Measurements from ENCODE around the gene GRAP2. TPM values are rescaled to one million over a fixed set of nuclear protein-coding genes. Genes with fewer than 3 reads are reported as not detected.

The GRAP2 gene
- total RNA-seq, 1 donor from 2014 or later = 0.24 TPM

GRCh38 chr22:39904862-39905261 lies 4.0 kb downstream of the GRAP2 start:
- TF ChIP-seq CTCF (conservative IDR thresholded peaks at IDR 0.05) = no peak
- H3K27ac Mint-ChIP-seq = no peak overlapping the region
- no peaks in the 10 kb centered on the region for H3K4me1 Mint-ChIP-seq (ENCODE audit: unreplicated experiment)
- H3K27me3 Mint-ChIP-seq = peaks cover 33% of the 10 kb centered on the region
- H3K9me3 Mint-ChIP-seq = no peaks in the 10 kb centered on the region
- H3K4me3 Mint-ChIP-seq = no peak overlapping the region
- H3K36me3 Mint-ChIP-seq = no peaks in the 10 kb centered on the region
- no peak for DNase-seq (ENCODE audit: extremely low spot score, unreplicated experiment)

- Mint-ChIP-seq H3K4me1 (ENCODE audit: unreplicated experiment) (no peaks in the 10 kb centered on the region), H3K9me3 (no peaks in the 10 kb centered on the region), H3K27me3 (peaks cover 30% of the 10 kb centered on the region), H3K36me3 (no peaks in the 10 kb centered on the region), H3K27ac (no peak overlapping the region), H3K4me3 (no peak overlapping the region)
- DNase-seq (ENCODE audit: extremely low spot score, unreplicated experiment) = no peak
- TF ChIP-seq CTCF (conservative IDR thresholded peaks at IDR 0.05) = no peak
Measured at GRCh38 chr22:39905687-39906086, 4.8 kb downstream of the GRAP2 start.

- H3K36me3 Mint-ChIP-seq = no peaks in the 10 kb centered on the region
Measured at GRCh38 chr22:39906207-39906606, 5.3 kb downstream of the GRAP2 start.

GRCh38 chr22:39907047-39907446 lies 6.2 kb downstream of the GRAP2 start:
- no peaks in the 10 kb centered on the region for H3K4me1 Mint-ChIP-seq (ENCODE audit: unreplicated experiment)
- H3K27me3 Mint-ChIP-seq = peaks cover 20% of the 10 kb centered on the region
- no peaks in the 10 kb centered on the region for H3K36me3 Mint-ChIP-seq
- no peaks in the 10 kb centered on the region for H3K9me3 Mint-ChIP-seq
- no peak overlapping the region for H3K4me3 Mint-ChIP-seq
- no peak for DNase-seq (ENCODE audit: extremely low spot score, unreplicated experiment)
- no peak for TF ChIP-seq CTCF (conservative IDR thresholded peaks at IDR 0.05)
- H3K27ac Mint-ChIP-seq = no peak overlapping the region

More at GRCh38 chr22:39906207-39906606, 5.3 kb downstream of the GRAP2 start:
- Mint-ChIP-seq H3K4me3 (no peak overlapping the region), H3K27ac (no peak overlapping the region), H3K4me1 (ENCODE audit: unreplicated experiment) (no peaks in the 10 kb centered on the region), H3K27me3 (peaks cover 28% of the 10 kb centered on the region), H3K9me3 (no peaks in the 10 kb centered on the region)
- DNase-seq (ENCODE audit: extremely low spot score, unreplicated experiment) = no peak
- TF ChIP-seq CTCF (conservative IDR thresholded peaks at IDR 0.05) = no peak

- TF ChIP-seq CTCF (conservative IDR thresholded peaks at IDR 0.05) = no peak
Measured at GRCh38 chr22:39907605-39908097, 6.8 kb downstream of the GRAP2 start.

GRCh38 chr22:39908136-39908535 lies 7.3 kb downstream of the GRAP2 start:
- Mint-ChIP-seq H3K4me1 (ENCODE audit: unreplicated experiment) (no peaks in the 10 kb centered on the region), H3K27ac (no peak overlapping the region), H3K4me3 (no peak overlapping the region), H3K36me3 (no peaks in the 10 kb centered on the region), H3K9me3 (no peaks in the 10 kb centered on the region), H3K27me3 (peaks cover 20% of the 10 kb centered on the region)
- TF ChIP-seq CTCF (conservative IDR thresholded peaks at IDR 0.05) = no peak
- DNase-seq (ENCODE audit: extremely low spot score, unreplicated experiment) = no peak

More at GRCh38 chr22:39907605-39908097, 6.8 kb downstream of the GRAP2 start:
- Mint-ChIP-seq H3K4me1 (ENCODE audit: unreplicated experiment) (no peaks in the 10 kb centered on the region), H3K27me3 (peaks cover 20% of the 10 kb centered on the region), H3K4me3 (no peak overlapping the region), H3K9me3 (no peaks in the 10 kb centered on the region), H3K36me3 (no peaks in the 10 kb centered on the region), H3K27ac (no peak overlapping the region)
- no peak for DNase-seq (ENCODE audit: extremely low spot score, unreplicated experiment)

All from type B pancreatic cell (in vitro differentiated cells).